Uterine smooth muscle cell (primary cell): ENCODE results near the gene BMPR1A. TPM values are rescaled to one million over a fixed set of nuclear protein-coding genes. Genes with fewer than 3 reads are reported as not detected.

Source experiments
- total RNA-seq: library from RNA; depleted of rRNA; stranded (reverse); fragments of >200 nt; gene quantifications from 2 replicates; pipeline ENCODE4 v1.2.3, GENCODE V29; 2014

The BMPR1A gene
- total RNA-seq, result 59.3 and 60.6 TPM in 2 replicates

DNA sequence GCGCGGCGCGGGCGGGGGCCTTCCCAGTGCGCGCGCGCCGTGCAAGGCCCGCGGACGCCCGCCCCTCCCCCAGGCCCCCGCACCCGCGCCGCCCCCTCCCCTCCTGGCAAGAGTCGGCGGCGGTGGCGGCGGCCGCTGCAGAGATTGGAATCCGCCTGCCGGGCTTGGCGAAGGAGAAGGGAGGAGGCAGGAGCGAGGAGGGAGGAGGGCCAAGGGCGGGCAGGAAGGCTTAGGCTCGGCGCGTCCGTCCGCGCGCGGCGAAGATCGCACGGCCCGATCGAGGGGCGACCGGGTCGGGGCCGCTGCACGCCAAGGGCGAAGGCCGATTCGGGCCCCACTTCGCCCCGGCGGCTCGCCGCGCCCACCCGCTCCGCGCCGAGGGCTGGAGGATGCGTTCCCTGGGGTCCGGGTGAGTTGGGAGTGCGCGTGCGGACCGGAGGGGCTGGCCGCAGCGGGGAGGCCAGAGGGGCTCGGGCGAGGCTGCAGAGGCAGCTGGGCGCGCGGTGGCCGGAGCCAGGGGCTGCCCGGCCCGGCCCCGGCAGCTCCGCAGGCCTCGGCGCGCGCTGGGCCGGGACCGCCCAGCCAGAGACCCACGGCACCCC lies at the start of gene BMPR1A:
Gene BMPR1A, plus strand, starts transcription at position 109 of the 602 bp plus-strand sequence. CDS start 119,400 bp downstream, outside the sequence.

DNA sequence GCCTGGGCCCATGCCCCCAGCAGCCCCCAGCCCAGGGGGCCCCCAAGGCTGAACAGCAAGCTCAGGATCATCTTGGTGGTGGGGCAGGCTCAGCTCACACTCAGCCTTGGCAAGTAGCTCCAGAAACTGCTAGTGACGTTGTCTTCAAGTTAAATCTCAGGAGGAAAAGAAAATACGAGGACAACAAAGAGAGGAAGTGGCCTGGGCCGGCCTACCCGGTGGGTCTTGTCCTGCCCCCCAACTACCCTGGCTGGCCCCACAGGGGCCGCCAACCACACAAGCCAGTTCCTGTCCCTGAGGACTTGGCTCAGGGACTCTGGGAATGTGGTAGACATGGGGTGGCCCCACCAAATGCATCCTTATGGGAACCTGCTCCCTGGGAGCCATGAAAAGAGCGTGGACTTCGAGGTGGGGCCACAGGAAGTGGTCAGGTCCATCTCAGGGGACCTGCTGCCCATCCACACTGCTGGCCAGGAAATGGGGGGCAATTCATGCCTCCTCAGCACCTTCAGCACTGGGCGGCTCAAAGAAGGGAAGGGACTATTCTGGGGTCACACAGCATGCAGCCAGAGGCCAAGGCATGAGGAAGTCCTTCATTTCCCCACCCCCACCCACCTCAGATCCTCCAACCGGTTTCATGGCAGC lies 201.2 kb downstream of the BMPR1A start, which contains the start of gene MMRN2:
Gene MMRN2, minus strand, starts transcription at position 145 of the 645 bp plus-strand sequence. Its CDS starts 74 bp downstream, at position 71.

GRCh38 chr10:86958116-86958900 lies 201.9 kb downstream of the BMPR1A start, which contains the start of gene SNCG:
Gene SNCG (plus strand): TSS chr10:86958599. CDS start chr10:86958698, 99 bp downstream.

GRCh38 chr10:86968271-86968993 lies 212.0 kb downstream of the BMPR1A start, which contains the start of gene ADIRF:
Gene ADIRF (plus strand): TSS chr10:86968482. CDS start chr10:86968545, 63 bp downstream.

Other genes starting within 250 kb of the BMPR1A start
- 49.5 and 56.9 TPM in 2 replicates for gene WAPL, start 234.8 kb upstream of the BMPR1A start, total RNA-seq
- not detected in 2 replicates for gene OPN4, start 102.1 kb upstream of the BMPR1A start, total RNA-seq
- under 0.01 TPM in 1 of 2 replicates, not detected in the other for gene LDB3, start 88.1 kb upstream of the BMPR1A start, total RNA-seq
- 3.9 and 14.9 TPM in 2 replicates for gene MMRN2, start 201.0 kb downstream of the BMPR1A start, total RNA-seq
- 7.2 and 7.5 TPM in 2 replicates for gene SNCG, start 202.0 kb downstream of the BMPR1A start, total RNA-seq
- gene ADIRF, start 211.9 kb downstream of the BMPR1A start, total RNA-seq, result 36.3 and 73.0 TPM in 2 replicates